BLaER1 (cell line): ENCODE measurements around the gene LIMS2.

Experiments
- H3K27ac ChIP-seq: shearing (Covaris generic); formaldehyde crosslinking; 2 replicates; pipeline ENCODE4 v1.8.1; 2022
- H3K27me3 ChIP-seq: shearing (Covaris generic); formaldehyde crosslinking; 2 replicates; pipeline ENCODE4 v1.8.1; 2022
- H3K36me3 ChIP-seq: shearing (Covaris generic); formaldehyde crosslinking; 2 replicates; pipeline ENCODE4 v1.8.1; 2022
- H3K4me1 ChIP-seq: shearing (Covaris generic); formaldehyde crosslinking; 2 replicates; pipeline ENCODE4 v1.8.1; 2022
- H3K4me2 ChIP-seq: shearing (Covaris generic); formaldehyde crosslinking; 2 replicates; pipeline ENCODE4 v1.8.1; 2022
- H3K4me3 ChIP-seq: shearing (Covaris generic); formaldehyde crosslinking; 2 replicates; pipeline ENCODE4 v1.8.1; 2022
- H3K9ac ChIP-seq: shearing (Covaris generic); formaldehyde crosslinking; 2 replicates; pipeline ENCODE4 v1.8.1; 2022
- H3K9me3 ChIP-seq: shearing (Covaris generic); formaldehyde crosslinking; 2 replicates; pipeline ENCODE4 v1.8.1; 2022
- H4K20me1 ChIP-seq: shearing (Covaris generic); formaldehyde crosslinking; 2 replicates; pipeline ENCODE4 v1.8.1; 2022
- Cebpa-rat ChIP-seq: shearing (Covaris generic); IDR thresholded peaks from 2 replicates; pipeline ENCODE4 v1.8.1; 2022

Gene LIMS2

DNA sequence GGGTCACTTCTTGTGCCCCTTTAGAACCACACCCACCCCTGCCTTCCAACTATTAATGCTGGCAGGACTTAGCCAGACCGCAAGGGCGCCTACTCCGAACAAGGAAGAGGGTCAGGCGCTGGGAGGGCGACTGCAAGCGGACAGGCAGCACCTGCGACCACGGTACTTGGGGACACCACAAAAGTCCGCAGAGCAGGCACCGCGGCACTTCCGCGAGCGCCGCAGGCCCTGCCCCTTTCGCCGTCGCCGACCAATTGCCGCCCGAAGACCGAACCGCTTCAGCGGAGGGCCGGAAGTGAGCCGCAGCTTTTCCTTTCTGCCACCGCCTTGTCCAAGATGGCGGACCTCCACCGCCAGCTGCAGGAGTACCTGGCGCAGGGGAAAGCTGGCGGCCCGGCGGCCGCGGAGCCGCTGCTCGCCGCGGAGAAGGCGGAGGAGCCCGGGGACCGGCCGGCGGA lies 25.9 kb upstream of the LIMS2 start, which contains the start of gene SFT2D3:
Gene SFT2D3, plus strand, starts transcription at position 305 of the 458 bp plus-strand sequence. Its CDS starts 32 bp downstream, at position 337.
- H3K27me3 ChIP-seq, result no peaks in the 10 kb centered on the region
- no peaks in the 10 kb centered on the region for H3K9me3 ChIP-seq
- peak within 1 kb of the TSS; percentile 98 for H3K9ac ChIP-seq
- peak within 1 kb of the TSS; percentile 84 for H3K4me3 ChIP-seq
- peaks cover 36% of the 10 kb centered on the region for H3K4me1 ChIP-seq
- TF ChIP-seq Cebpa-rat, result no peak
- H4K20me1 ChIP-seq, result peaks cover 35% of the 10 kb centered on the region
- peaks cover 21% of the 10 kb centered on the region for H3K36me3 ChIP-seq
- peak within 1 kb of the TSS; percentile 99 for H3K27ac ChIP-seq
- H3K4me2 ChIP-seq, result peak within 1 kb of the TSS; percentile 89

DNA sequence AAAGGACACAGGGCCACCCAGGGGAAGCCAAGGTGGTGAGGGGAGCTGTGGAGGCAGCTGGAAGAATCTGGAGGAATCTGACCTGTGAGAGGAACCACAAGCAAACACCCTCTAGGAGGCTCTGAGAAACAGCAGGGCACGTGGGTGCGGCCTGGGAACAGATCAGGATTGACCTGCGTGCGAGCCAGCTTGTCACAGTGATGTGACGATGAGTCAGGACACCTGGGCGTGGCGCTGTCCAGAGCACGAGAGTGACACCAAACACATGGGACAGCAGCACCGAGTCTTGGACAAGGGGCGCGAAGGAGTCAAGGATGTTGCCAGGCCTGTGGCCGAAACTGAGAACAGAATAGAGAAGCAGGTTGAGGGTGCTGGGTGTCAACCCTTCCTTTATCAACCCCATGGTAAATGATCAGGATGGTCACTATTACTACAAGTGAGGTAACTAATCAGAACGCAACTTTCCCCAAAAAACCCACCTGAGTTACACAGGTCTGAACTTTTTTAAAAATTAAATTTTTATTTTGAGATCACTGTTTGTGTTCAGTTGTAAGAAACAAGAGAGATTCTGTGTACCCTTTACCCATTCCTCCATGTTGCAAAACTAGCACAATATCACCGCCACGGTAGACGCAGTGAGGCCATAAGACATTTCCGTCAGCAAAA lies 25.3 kb upstream of the LIMS2 start:
- Histone ChIP-seq H3K4me1 (peaks cover 36% of the 10 kb centered on the region), H3K36me3 (peaks cover 16% of the 10 kb centered on the region), H3K4me3 (peak overlapping the region; percentile 84), H3K27ac (peak overlapping the region; percentile 99), H3K4me2 (peak overlapping the region; percentile 89), H4K20me1 (peaks cover 30% of the 10 kb centered on the region), H3K9ac (peak overlapping the region; percentile 98), H3K9me3 (no peaks in the 10 kb centered on the region), H3K27me3 (no peaks in the 10 kb centered on the region)
- no peak for TF ChIP-seq Cebpa-rat

DNA sequence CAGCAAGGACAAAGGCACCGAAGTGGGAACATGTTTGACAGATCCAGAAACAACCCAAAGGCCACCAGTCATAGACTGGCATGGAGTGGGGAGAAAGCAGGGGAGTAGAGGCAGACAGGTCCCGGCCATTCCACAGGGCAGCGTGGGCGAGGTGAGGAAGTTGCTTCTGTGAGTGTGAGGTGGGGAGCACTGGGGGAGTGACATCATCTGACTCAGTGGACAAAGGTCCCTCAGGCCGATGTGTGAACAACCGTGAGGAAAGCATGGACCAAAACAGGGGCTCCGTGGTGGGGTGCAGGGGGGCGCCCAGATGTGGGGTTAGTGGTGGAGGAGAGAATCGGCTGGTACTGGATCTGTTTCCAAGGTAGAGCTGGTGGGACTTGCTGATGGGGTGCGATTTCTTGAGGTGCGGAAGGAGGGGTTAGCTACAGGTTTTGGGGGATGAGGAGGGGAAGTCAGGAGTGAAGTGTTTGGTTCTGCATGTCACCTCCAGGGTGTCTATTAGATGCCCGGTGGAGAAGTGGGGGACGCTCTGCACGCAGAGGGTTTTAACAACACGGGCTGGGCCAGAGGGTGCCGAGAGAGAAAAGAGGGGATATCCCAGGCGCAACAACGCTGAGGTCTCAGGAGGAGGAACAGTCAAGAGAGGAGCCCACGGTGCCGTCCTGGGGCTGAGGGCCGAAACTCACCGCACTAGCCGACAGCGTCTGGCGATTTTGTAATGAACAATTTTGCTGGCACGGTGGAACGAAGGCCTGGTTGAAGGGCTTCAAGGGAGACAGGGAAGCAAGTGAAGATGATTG lies 23.4 kb upstream of the LIMS2 start:
- Histone ChIP-seq H3K4me1 (peaks cover 24% of the 10 kb centered on the region), H3K27ac (no peak overlapping the region), H3K36me3 (peaks cover 4% of the 10 kb centered on the region; the same call in 1 of the 2 replicates), H3K9me3 (no peaks in the 10 kb centered on the region), H3K4me3 (no peak overlapping the region), H4K20me1 (peaks cover 16% of the 10 kb centered on the region), H3K27me3 (no peaks in the 10 kb centered on the region), H3K9ac (no peak overlapping the region), H3K4me2 (no peak overlapping the region)
- no peak for TF ChIP-seq Cebpa-rat

DNA sequence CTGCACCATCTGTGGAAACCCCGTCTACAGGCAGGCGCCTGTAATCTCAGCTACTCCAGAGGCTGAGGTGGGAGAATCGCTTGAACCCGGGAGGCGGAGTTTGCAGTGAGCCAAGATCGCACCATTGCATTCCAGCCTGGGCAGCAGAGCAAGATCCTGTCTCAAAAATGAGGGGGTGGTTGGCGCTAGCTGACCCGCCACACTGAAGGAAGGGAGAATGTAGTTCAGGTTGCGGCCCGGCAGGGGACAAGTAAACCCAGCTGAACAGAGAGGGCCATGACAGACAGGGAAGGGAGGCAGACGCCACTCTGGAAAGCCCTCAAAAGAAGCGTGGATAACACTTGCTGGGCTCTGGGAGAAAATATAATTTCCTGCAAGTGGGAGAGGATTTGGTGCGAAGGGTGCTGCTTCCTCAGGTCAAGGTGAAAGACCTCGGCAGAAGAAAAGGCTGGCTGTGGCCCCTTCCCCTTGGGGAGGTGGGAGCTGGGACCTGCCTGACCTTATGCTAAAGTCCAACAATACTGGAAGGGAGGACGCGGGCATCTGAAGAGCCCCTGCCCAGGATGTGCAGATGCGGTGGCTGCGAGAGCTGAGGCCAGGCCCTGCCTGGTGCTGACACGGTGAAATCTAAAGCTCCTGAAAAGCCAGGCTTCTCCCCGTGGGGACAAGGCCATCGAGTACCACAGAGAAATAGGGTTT lies 22.3 kb upstream of the LIMS2 start:
- Histone ChIP-seq H3K4me3 (no peak overlapping the region), H3K9ac (no peak overlapping the region), H3K27ac (no peak overlapping the region), H3K36me3 (no peaks in the 10 kb centered on the region), H3K4me2 (no peak overlapping the region), H3K9me3 (no peaks in the 10 kb centered on the region), H4K20me1 (peaks cover 4% of the 10 kb centered on the region), H3K4me1 (peaks cover 13% of the 10 kb centered on the region), H3K27me3 (no peaks in the 10 kb centered on the region)
- TF ChIP-seq Cebpa-rat, result no peak

DNA sequence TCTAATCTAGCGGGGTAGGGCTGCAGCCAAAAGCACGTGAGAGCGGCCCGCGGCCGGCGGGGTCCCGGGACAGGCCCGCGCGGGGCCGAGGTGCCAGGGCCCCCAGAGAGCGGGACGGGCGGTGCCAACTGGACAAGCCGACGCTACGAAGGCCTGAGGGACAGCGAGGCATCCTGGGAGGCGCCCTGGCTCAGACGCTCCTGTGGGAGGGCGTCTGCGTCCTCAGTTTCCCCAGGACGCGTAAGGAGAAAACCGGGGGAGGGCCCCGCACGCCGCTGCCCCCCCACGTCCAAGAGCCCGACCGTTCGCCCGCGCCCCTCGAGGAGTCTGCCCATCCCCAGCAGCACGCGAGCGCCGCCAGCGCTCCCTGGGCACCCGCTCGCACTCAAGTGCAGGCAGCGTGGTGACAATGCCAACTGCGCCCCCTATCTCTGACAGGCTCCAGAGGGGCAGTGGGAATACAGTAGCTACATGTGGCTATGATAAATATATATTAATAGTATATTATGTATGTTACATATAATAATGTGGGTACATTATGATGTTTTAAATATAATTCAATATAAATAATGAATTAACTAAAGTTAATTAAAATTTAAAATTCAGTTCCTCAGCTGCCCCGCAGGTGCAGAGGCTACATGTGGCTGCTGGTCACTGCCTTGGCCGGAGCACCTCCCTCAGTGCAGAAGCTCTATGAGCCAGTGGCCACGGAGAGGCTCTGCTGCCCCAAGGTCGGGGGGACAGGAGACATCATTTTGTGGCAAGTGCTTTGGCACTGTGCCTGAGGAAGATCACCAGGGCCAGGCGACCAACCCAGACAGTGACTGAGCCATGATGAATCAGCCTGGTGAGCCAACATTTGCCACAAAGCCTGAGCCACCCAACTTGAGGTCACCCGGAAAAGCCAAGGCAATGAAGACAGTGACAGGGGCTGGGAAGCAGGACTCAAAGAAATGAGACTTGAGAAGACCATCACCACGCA lies 20.5 kb upstream of the LIMS2 start:
- Histone ChIP-seq H3K36me3 (peaks cover under 1% of the 10 kb centered on the region; the same call in 1 of the 2 replicates), H3K4me3 (no peak overlapping the region), H4K20me1 (no peaks in the 10 kb centered on the region), H3K27ac (no peak overlapping the region), H3K4me1 (peaks cover 6% of the 10 kb centered on the region), H3K4me2 (no peak overlapping the region), H3K9ac (no peak overlapping the region), H3K9me3 (peaks cover 13% of the 10 kb centered on the region), H3K27me3 (no peaks in the 10 kb centered on the region)
- TF ChIP-seq Cebpa-rat, result no peak

DNA sequence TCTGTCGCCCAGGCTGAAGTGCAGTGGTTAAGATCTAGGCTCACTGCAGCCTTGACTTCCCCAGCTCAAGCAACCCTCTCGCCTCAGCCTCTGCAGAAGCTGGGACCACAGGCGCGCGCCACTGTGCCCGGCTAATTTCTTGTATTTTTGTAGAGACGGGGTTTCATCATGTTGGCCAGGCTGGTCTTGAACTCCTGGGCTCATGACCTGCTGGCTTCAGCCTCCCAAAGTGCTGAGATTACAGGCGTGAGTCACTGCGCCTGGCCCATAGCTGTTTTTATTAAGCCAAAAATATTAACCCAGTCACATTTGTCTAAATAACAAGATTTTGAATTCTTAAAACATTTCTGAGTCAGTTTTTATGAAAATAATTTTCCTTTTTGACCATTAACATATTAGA lies 19.7 kb upstream of the LIMS2 start:
- H3K36me3 ChIP-seq, result peaks cover 8% of the 10 kb centered on the region; the same call in 1 of the 2 replicates
- H3K27me3 ChIP-seq, result no peaks in the 10 kb centered on the region
- H3K9me3 ChIP-seq, result peaks cover 21% of the 10 kb centered on the region
- no peak overlapping the region for H3K4me3 ChIP-seq
- H4K20me1 ChIP-seq, result no peaks in the 10 kb centered on the region
- no peaks in the 10 kb centered on the region for H3K4me1 ChIP-seq
- H3K27ac ChIP-seq, result no peak overlapping the region
- no peak overlapping the region for H3K9ac ChIP-seq
- TF ChIP-seq Cebpa-rat, result no peak
- H3K4me2 ChIP-seq, result no peak overlapping the region

DNA sequence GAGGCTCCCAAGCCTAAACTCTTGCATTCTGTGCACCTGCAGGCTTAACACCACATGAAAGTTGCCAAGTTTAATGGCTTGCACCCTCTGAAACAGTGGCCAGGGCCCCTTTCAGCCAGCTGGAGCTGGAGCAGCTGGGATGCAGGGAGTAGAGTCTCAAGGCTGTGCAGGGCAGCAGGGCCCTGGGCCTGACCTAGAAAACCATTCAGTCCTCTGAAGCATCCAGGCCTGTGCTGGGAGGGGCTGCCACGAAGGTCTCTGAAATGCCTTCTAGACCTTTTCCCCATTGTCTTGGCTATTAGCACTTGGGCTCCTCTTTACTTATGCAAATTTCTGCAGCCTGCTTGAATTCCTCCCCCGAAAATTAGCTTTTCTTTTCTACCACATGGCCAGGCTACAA lies 15.4 kb upstream of the LIMS2 start:
- no peak for TF ChIP-seq Cebpa-rat
- no peak overlapping the region for H3K4me3 ChIP-seq

DNA sequence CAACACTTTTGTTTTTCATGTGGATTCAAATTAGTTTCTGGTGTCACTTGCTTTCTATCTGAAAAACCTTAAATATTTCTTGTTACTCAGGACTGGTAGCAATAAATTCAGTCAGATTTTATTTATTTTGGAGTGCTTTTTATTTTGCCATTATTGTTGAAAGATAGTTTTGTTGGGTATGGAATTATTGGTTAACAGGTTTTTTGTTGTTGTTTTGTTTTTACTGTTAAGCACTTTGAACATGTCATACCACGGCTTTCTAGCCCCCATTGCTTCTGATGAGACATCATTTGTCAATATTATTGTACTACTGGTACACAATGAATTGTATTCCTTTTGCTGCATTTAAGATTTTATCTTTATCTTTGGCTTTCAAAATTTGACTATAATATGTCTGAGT lies 13.1 kb upstream of the LIMS2 start:
- Histone ChIP-seq H3K9me3 (peaks cover 49% of the 10 kb centered on the region), H3K27me3 (no peaks in the 10 kb centered on the region), H3K4me1 (peaks cover 8% of the 10 kb centered on the region), H4K20me1 (no peaks in the 10 kb centered on the region), H3K36me3 (peaks cover 8% of the 10 kb centered on the region; the same call in 1 of the 2 replicates), H3K27ac (no peak overlapping the region), H3K4me3 (no peak overlapping the region), H3K4me2 (no peak overlapping the region), H3K9ac (no peak overlapping the region)
- no peak for TF ChIP-seq Cebpa-rat

More for the DNA sequence above, 15.4 kb upstream of the LIMS2 start:
- Histone ChIP-seq H4K20me1 (no peaks in the 10 kb centered on the region), H3K36me3 (peaks cover 8% of the 10 kb centered on the region; the same call in 1 of the 2 replicates), H3K27ac (no peak overlapping the region), H3K9me3 (peaks cover 49% of the 10 kb centered on the region), H3K9ac (no peak overlapping the region), H3K4me2 (no peak overlapping the region), H3K27me3 (no peaks in the 10 kb centered on the region), H3K4me1 (no peaks in the 10 kb centered on the region)
